Esophagus squamous epithelium (tissue), 5 donors: ENCODE measurements around the gene ASIP. TPM values are rescaled to one million over a fixed set of nuclear protein-coding genes. Genes with fewer than 3 reads are reported as not detected.
A peak's percentile ranks its signal among the peaks of the same experiment; 100 is the strongest.

Source experiments
- DNase-seq: peaks from one replicate; lab custom pipeline; 2025; lab: John Stamatoyannopoulos, UW
- H3K27ac ChIP-seq, 4 donors: fragments of 200-600 bp; sonication (generic); one replicate each; pipeline ENCODE4 v1.5.1; 2016 to 2019; ENCODE audit warnings: mild to moderate bottlenecking in 1 of 4
- H3K27me3 ChIP-seq, 4 donors: fragments of 200-600 bp; sonication (generic); 1 replicate in 3 of 4; 2 replicates in 1 of 4; pipeline versions ENCODE4 v1.5.1 to v1.6.0; 2017 to 2021; ENCODE audit warnings: antibody characterized with exemption in 1 of 4
- H3K36me3 ChIP-seq, 3 donors: fragments of 200-600 bp; sonication (generic); one replicate each; pipeline ENCODE4 v1.5.1; 2016 to 2019
- H3K4me1 ChIP-seq, 3 donors: fragments of 200-600 bp; sonication (generic); one replicate each; pipeline ENCODE4 v1.5.1; 2017 to 2019
- H3K4me3 ChIP-seq, 4 donors: fragments of 200-600 bp; sonication (generic); 1 replicate in 3 of 4; 2 replicates in 1 of 4; pipeline ENCODE4 v1.5.1; 2016 to 2019; ENCODE audit warnings: mild to moderate bottlenecking in 2 of 4, moderate library complexity in 1 of 4
- H3K9me3 ChIP-seq, 3 donors: fragments of 200-600 bp; sonication (generic); one replicate each; pipeline ENCODE4 v1.5.1; 2016 to 2019
- CTCF ChIP-seq, 6 experiments: fragments of 450-650 bp in 4 of 6; fragments of 200-600 bp in 2 of 6; sonication (generic) in 2 of 6; IDR thresholded peaks; one replicate each; pipeline ENCODE4 v1.5.1; 2016 to 2019; ENCODE audit warnings: antibody characterized with exemption in 6 of 6, mild to moderate bottlenecking in 4 of 6, moderate library complexity in 4 of 6
- POLR2A ChIP-seq, 4 donors: fragments of 450-650 bp; IDR thresholded peaks; one replicate each; pipeline ENCODE4 v1.6.1; 2017; ENCODE audit warnings: antibody characterized with exemption in 4 of 4, mild to moderate bottlenecking in 4 of 4, moderate library complexity in 3 of 4
- WGBS, 2 donors: methylation state at CpG; one replicate each; pipeline ENCODE4 v1.1.5; 2018; 5-methylcytosine and 5-hydroxymethylcytosine counted together
- intact Hi-C: fragments of 100-400 bp; cut with DNase I; formaldehyde crosslinking; loops from one replicate; pipeline ENCODE4 v1.15.0; 2022
- total RNA-seq, 4 donors: library from RNA; depleted of rRNA; stranded (reverse); fragments of >200 nt; gene quantifications; one replicate each; pipeline ENCODE4 v1.1.0, GENCODE V29; 2016
- donor health status: DM: yes; HTN: yes; CAD: no.

The ASIP gene
- total RNA-seq, 4 donors from 2014 or later, result not detected

GRCh38 chr20:34312024-34312460, 70.8 kb downstream of the ASIP start:
- H3K36me3 ChIP-seq, result no peaks in the 10 kb centered on the region
- no peak overlapping the region for H3K27ac ChIP-seq
- TF ChIP-seq POLR2A (IDR thresholded peaks at IDR 0.05) (no peak), CTCF (IDR thresholded peaks at IDR 0.05) (no peak)
- peaks cover 0 to 14% (median 0%) of the 10 kb centered on the region in 4 donors for H3K27me3 ChIP-seq
- H3K4me3 ChIP-seq, result peak overlapping the region in 3 of 4 donors; percentile 4 to 54 (median 27)
- WGBS, 2 donors, result 4 to 11% methylated on average over 3 to 6 of the region's 11 CpGs
- no peaks in the 10 kb centered on the region for H3K9me3 ChIP-seq
- DNase-seq, result no peak
- H3K4me1 ChIP-seq, result peaks cover 16 to 40% (median 18%) of the 10 kb centered on the region in 3 donors
- intact Hi-C loops, result loop anchor here (10.0 kb wide), 1 partner anchor 173 kb away; no protein-coding TSS in a partner anchor

GRCh38 chr20:34312544-34313217, 71.5 kb downstream of the ASIP start:
- TF ChIP-seq CTCF (IDR thresholded peaks at IDR 0.05) (peak; percentile 97 to 100 (median 99)), POLR2A (IDR thresholded peaks at IDR 0.05) (no peak)
- 10 to 18% methylated on average over 6 to 10 of the region's 14 CpGs for WGBS, 2 donors
- intact Hi-C loops, result loop anchor here (10.0 kb wide), 1 partner anchor 172 kb away; no protein-coding TSS in a partner anchor
- H3K9me3 ChIP-seq, result no peaks in the 10 kb centered on the region
- no peak overlapping the region for H3K27ac ChIP-seq
- H3K4me3 ChIP-seq, result peak overlapping the region in 3 of 4 donors; percentile 15 to 54 (median 15)
- H3K27me3 ChIP-seq, result peaks cover 0 to 14% (median 0%) of the 10 kb centered on the region in 4 donors
- H3K4me1 ChIP-seq, result peaks cover 16 to 40% (median 18%) of the 10 kb centered on the region in 3 donors
- DNase-seq, result peak; percentile 23
- H3K36me3 ChIP-seq, result no peaks in the 10 kb centered on the region

DNA sequence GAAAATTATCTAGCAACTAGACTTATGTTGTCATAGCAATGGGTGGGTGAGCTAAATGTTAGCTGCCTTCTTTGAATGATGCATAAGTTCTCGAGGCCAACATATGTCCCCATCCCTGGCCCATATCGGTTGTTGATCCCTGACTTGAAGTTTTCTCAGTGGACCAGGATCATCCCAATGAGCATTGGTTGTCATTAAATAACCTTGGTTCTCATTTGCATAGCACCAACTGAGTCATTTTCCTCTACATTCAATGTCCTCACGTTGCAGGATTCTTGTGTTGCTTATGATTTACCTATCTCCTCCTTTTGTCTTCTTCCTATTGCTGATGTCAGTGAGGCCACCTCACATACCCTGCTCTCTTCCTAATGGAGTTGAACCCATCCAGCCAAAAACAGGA, 74.0 kb downstream of the ASIP start:
- intact Hi-C loops, result loop anchor here (10.0 kb wide), 1 partner anchor 170 kb away; no protein-coding TSS in a partner anchor
- Histone ChIP-seq H3K4me1 (peaks cover 16 to 48% (median 18%) of the 10 kb centered on the region in 3 donors), H3K4me3 (no peak overlapping the region), H3K9me3 (no peaks in the 10 kb centered on the region), H3K27me3 (peaks cover 0 to 14% (median 0%) of the 10 kb centered on the region in 4 donors), H3K36me3 (no peaks in the 10 kb centered on the region), H3K27ac (peak overlapping the region in 3 of 4 donors; percentile 35 to 75 (median 64))
- no peak for TF ChIP-seq POLR2A (IDR thresholded peaks at IDR 0.05)
- no peak for TF ChIP-seq CTCF (IDR thresholded peaks at IDR 0.05)
- no peak for DNase-seq
- 69 to 79% methylated on average over 3 of the region's 3 CpGs for WGBS, 2 donors

DNA sequence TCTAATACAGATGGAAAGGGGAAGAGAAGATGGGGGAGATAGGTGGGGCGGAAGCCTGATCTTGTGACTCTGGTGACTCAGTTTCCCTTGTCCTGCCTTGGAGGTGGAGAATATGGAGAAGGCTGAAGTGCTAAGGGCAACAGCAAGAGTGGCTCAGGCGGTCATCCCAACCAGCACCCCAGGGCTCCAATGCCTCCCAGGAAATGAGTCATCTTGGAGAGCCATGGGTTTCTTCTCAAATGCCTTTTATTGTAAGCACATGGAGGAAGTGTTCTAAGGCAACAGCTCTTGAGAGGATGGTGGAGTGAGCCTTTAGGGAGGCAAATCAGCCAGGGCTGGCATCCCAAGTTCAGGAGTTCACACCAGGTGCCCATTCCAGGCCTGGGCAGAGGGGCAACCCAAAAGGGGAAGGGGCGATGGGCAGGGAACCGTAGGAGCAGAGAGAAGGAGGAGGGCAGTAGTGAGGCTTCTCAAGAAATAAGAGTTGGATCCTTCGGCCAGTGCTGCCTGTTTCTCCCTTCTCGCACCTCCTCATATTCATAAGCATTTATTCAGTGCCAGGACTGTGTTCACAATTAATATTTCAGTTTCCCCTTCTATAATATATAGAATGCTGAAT, 75.1 kb downstream of the ASIP start:
- no peaks in the 10 kb centered on the region for H3K36me3 ChIP-seq
- H3K4me3 ChIP-seq, result no peak overlapping the region
- peaks cover 13 to 40% (median 13%) of the 10 kb centered on the region in 3 donors for H3K4me1 ChIP-seq
- no peak for DNase-seq
- TF ChIP-seq CTCF (IDR thresholded peaks at IDR 0.05) (no peak), POLR2A (IDR thresholded peaks at IDR 0.05) (no peak)
- H3K27ac ChIP-seq, result peak overlapping the region in 1 of 4 donors; percentile 9
- WGBS, 2 donors, result 87 to 98% methylated on average over 6 of the region's 6 CpGs
- intact Hi-C loops, result loop anchor here (10.0 kb wide), 1 partner anchor 168 kb away; no protein-coding TSS in a partner anchor
- peaks cover 0 to 12% (median 0%) of the 10 kb centered on the region in 4 donors for H3K27me3 ChIP-seq
- H3K9me3 ChIP-seq, result no peaks in the 10 kb centered on the region

Other genes with a start within 250 kb of the ASIP start
- 100 to 1,000 TPM in 2 of 4 donors, 10 to 100 TPM in 2; 70.3 to 100 (median 88.2) TPM for gene RALY, start 247.5 kb upstream of the ASIP start, total RNA-seq
- 10 to 100 TPM; 39.0 to 79.3 (median 64.4) TPM for gene EIF2S2, start 129.2 kb upstream of the ASIP start, total RNA-seq
- 100 to 1,000 TPM in 3 of 4 donors, 10 to 100 TPM in 1; 99.0 to 146 (median 137) TPM for gene AHCY, start 61.9 kb downstream of the ASIP start, total RNA-seq
- gene ITCH, start 121.8 kb downstream of the ASIP start, total RNA-seq, result 10 to 100 TPM; 45.9 to 67.9 (median 54.5) TPM